ENCODE measurements around the gene LLGL2. TPM values are rescaled to one million over a fixed set of nuclear protein-coding genes. Genes with fewer than 3 reads are reported as not detected.

The LLGL2 gene
- total and polyA plus RNA-seq, 9 donors = 0.20 to 45.4 (median 15.1) TPM

DNA sequence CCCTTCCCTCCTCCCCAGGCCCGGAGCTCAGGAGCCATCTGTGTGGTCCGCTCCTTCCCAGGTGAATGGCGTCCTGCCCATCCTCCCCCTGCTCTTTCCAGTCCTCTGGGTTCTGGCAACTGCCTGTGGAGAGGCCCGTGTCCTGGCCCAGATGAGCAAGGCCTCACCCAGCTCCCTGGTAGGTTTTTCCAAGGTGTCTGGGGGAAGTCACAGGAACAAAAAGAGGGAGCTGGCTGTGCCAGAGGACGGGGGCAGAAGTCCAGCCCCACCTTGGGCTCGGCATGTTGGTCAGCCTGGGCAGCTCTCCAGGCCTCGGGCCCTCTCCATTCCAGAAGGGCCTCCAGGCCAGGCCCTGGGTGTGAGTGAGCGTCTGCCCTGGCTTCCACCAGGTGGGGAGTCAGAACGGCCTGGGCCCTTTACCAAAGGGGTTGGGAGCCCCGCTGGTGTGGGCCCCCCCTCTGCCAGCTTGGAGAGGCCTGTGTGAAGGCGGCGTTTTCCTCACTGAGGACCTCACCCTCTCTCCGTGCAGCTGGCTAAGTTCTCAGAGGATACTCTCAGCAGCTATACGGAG lies 35.2 kb upstream of the LLGL2 start:
- no peak for DNase-seq
- TF ChIP-seq EP300 (IDR thresholded peaks at IDR 0.05) = no peak
- TF ChIP-seq, protein P1, sequence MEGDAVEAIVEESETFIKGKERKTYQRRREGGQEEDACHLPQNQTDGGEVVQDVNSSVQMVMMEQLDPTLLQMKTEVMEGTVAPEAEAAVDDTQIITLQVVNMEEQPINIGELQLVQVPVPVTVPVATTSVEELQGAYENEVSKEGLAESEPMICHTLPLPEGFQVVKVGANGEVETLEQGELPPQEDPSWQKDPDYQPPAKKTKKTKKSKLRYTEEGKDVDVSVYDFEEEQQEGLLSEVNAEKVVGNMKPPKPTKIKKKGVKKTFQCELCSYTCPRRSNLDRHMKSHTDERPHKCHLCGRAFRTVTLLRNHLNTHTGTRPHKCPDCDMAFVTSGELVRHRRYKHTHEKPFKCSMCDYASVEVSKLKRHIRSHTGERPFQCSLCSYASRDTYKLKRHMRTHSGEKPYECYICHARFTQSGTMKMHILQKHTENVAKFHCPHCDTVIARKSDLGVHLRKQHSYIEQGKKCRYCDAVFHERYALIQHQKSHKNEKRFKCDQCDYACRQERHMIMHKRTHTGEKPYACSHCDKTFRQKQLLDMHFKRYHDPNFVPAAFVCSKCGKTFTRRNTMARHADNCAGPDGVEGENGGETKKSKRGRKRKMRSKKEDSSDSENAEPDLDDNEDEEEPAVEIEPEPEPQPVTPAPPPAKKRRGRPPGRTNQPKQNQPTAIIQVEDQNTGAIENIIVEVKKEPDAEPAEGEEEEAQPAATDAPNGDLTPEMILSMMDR (IDR thresholded peaks at IDR 0.05) = no peak
- Histone ChIP-seq H3K27ac (no peak overlapping the region), H3K27me3 (no peaks in the 10 kb centered on the region), H3K4me1 (ENCODE audit: insufficient read depth) (no peaks in the 10 kb centered on the region), H3K9me3 (no peaks in the 10 kb centered on the region), H3K4me3 (no peak overlapping the region), H3K36me3 (no peaks in the 10 kb centered on the region)
- WGBS, 3 donors = 69 to 77% (median 70%) methylated on average over 14 of the region's 14 CpGs
- intact Hi-C loops (cut with DNase I) = loop anchor here in 1 of 4 donors (10.0 kb wide), 1 partner anchor 65 kb away; no protein-coding TSS in a partner anchor

DNA sequence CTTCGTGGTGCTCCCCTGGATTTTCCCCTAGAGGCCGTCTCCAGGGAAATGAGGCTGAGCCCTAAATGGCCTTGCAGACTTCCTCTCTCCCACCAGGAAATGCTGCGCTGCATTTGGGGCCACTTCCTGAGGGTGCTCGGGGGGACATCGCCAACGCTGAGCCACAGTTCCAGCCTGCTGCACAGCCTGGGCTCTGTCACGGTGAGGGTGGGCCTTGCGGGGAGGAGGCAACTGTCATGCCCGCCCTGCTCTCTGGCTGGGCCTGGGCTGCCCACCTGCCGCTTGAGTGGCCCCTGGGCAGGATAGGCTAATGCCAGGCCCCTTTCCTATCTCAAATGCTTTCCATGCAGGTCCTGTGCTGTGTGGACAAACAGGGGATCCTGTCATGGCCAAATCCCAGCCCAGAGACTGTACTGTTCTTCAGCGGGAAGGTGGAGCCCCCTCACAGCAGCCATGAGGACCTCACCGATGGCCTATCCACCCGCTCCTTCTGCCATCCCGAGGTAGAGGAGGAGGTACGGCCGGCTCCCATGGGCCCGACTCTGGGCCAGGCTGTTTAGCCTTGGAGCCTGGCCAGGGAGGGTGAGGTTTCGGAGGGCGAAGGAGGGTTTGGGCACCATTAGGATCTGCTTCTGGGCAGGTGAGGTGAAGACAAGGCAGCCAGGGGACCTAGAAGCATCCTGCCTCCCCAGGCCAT lies 34.4 kb upstream of the LLGL2 start:
- intact Hi-C loops (cut with DNase I) = loop anchor here in 1 of 4 donors (10.0 kb wide), 1 partner anchor 66 kb away; no protein-coding TSS in a partner anchor
- H3K9me3 ChIP-seq = no peaks in the 10 kb centered on the region
- H3K27ac ChIP-seq = no peak overlapping the region
- WGBS, 3 donors = 87 to 93% (median 92%) methylated on average over 17 to 19 of the region's 19 CpGs
- DNase-seq = no peak
- no peaks in the 10 kb centered on the region for H3K4me1 ChIP-seq (ENCODE audit: insufficient read depth)
- TF ChIP-seq, protein P1 (IDR thresholded peaks at IDR 0.05) = no peak
- TF ChIP-seq EP300 (IDR thresholded peaks at IDR 0.05) = no peak
- no peak for TF ChIP-seq POLR2A (IDR thresholded peaks at IDR 0.05)
- H3K36me3 ChIP-seq = no peaks in the 10 kb centered on the region
- no peaks in the 10 kb centered on the region for H3K27me3 ChIP-seq
- no peak overlapping the region for H3K4me3 ChIP-seq

DNA sequence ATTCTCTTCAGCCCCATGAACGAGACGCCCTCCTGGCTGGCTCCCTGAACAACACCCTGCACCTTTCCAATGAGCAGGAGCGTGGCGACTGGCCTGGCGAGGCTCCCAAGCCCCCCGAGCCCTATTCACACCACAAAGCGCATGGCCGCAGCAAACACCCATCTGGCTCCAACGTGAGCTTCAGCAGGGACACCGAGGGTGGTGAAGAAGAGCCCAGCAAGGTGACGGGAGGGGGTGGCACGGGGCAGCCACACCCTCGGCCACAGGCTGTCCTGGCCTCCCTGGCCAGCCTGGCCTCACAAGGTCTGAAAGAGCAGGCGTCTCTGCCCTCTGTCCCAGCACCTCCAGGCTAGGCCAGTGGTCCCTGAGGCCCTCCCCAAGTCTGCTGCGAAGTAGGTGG lies 33.8 kb upstream of the LLGL2 start:
- intact Hi-C loops (cut with DNase I) = loop anchor here in 1 of 4 donors (10.0 kb wide), 1 partner anchor 67 kb away; no protein-coding TSS in a partner anchor
- DNase-seq = no peak
- Histone ChIP-seq H3K27me3 (no peaks in the 10 kb centered on the region), H3K4me3 (no peak overlapping the region), H3K9me3 (no peaks in the 10 kb centered on the region), H3K27ac (no peak overlapping the region), H3K36me3 (no peaks in the 10 kb centered on the region), H3K4me1 (ENCODE audit: insufficient read depth) (no peaks in the 10 kb centered on the region)
- WGBS, 3 donors = 90 to 92% (median 90%) methylated on average over 15 of the region's 15 CpGs
- TF ChIP-seq, protein P1 (IDR thresholded peaks at IDR 0.05) = no peak
- TF ChIP-seq EP300 (IDR thresholded peaks at IDR 0.05) (no peak), POLR2A (IDR thresholded peaks at IDR 0.05) (no peak)

DNA sequence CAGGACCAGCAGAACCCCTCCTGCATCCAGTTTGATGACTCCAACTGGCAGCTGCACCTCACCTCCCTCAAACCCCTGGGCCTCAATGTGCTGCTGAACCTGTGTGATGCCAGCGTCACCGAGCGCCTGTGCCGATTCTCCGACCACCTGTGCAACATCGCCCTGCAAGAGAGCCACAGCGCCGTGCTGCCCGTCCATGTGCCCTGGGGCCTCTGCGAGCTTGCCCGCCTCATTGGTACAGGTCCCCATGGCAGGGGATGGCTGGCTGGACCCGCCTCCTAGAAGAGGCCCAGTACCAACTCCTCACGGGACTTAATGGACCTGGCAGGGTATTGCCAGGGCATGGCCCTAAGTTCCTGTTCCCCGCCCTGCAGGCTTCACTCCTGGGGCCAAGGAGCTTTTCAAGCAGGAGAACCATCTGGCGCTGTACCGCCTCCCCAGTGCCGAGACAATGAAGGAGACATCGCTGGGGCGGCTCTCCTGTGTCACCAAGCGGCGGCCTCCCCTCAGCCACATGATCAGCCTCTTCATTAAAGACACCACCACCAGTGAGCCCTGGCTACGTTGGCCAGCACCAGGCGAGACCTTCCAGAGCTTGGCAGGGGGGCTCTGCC lies 32.8 kb upstream of the LLGL2 start:
- Histone ChIP-seq H3K36me3 (no peaks in the 10 kb centered on the region), H3K27me3 (no peaks in the 10 kb centered on the region), H3K4me3 (no peak overlapping the region), H3K9me3 (no peaks in the 10 kb centered on the region), H3K27ac (no peak overlapping the region), H3K4me1 (ENCODE audit: insufficient read depth) (no peaks in the 10 kb centered on the region)
- intact Hi-C loops (cut with DNase I) = loop anchor here in 1 of 4 donors (10.0 kb wide), 1 partner anchor 68 kb away; no protein-coding TSS in a partner anchor
- no peak for DNase-seq
- WGBS, 3 donors = 92 to 93% (median 92%) methylated on average over 23 of the region's 23 CpGs
- TF ChIP-seq, protein P1 (IDR thresholded peaks at IDR 0.05) = no peak
- TF ChIP-seq EP300 (IDR thresholded peaks at IDR 0.05) (no peak), POLR2A (IDR thresholded peaks at IDR 0.05) (no peak)
